WTC11 (cell line): ENCODE results near the gene NUCB2. TPM values are rescaled to one million over a fixed set of nuclear protein-coding genes. Genes with fewer than 3 reads are reported as not detected.

Experiments used
- ATAC-seq: fragments of 200-7000 bp; cut with Tn5 transposase; 2 replicates; pipeline ENCODE4 v1.10.0; 2021; ENCODE audit warnings: mild to moderate bottlenecking, moderate library complexity
- CTCF ChIA-PET: fragments of 300-600 bp; sonication (Branson Sonifier 250); formaldehyde crosslinking; loops from one replicate; lab custom pipeline; 2021; ENCODE audit warnings: antibody characterized with exemption; lab: Charles Lee
- POLR2A ChIA-PET: fragments of 350-600 bp; sonication (Branson Sonifier 250); formaldehyde crosslinking; loops from one replicate; lab custom pipeline; 2021; ENCODE audit warnings: antibody characterized with exemption; lab: Charles Lee
- DNase-seq: peaks from one replicate; pipeline ENCODE4 v3.0.0; 2021; ENCODE audit warnings: low spot score
- H3K27ac Mint-ChIP-seq: 2 replicates; pipeline ENCODE4 v1.8.0; 2021; ENCODE audit warnings: mixed read lengths
- H3K27me3 Mint-ChIP-seq: 2 replicates; pipeline ENCODE4 v1.8.0; 2021; ENCODE audit warnings: low read depth, mild to moderate bottlenecking, moderate library complexity, mixed read lengths
- H3K36me3 Mint-ChIP-seq: 2 replicates; pipeline ENCODE4 v1.8.0; 2021; ENCODE audit warnings: mixed read lengths
- H3K4me1 Mint-ChIP-seq: 2 replicates; pipeline ENCODE4 v1.8.0; 2022; ENCODE audit warnings: mixed read lengths
- H3K4me3 Mint-ChIP-seq: 2 replicates; pipeline ENCODE4 v1.8.0; 2021; ENCODE audit warnings: mild to moderate bottlenecking, moderate library complexity, mixed read lengths
- H3K9me3 Mint-ChIP-seq: 2 replicates; pipeline ENCODE4 v1.8.0; 2021; ENCODE audit warnings: mixed read lengths
- EMX1 ChIP-seq: fragments of 250-450 bp; sonication (Bioruptor Pico); IDR thresholded peaks from 2 replicates; pipeline ENCODE4 v1.8.0; 2021; ENCODE audit warnings: mild to moderate bottlenecking
- ERG ChIP-seq: fragments of 250-450 bp; sonication (Bioruptor Pico); IDR thresholded peaks from 2 replicates; pipeline ENCODE4 v1.8.0; 2021; ENCODE audit warnings: mild to moderate bottlenecking
- ESRRA ChIP-seq: sonication (generic); formaldehyde crosslinking; IDR thresholded peaks from 2 replicates; pipeline ENCODE4 v1.8.1; 2022; ENCODE audit warnings: mild to moderate bottlenecking, missing genetic modification reagents, borderline replicate concordance
- FOXJ3 ChIP-seq: sonication (generic); formaldehyde crosslinking; IDR thresholded peaks from 2 replicates; pipeline ENCODE4 v1.9.0; 2021; ENCODE audit warnings: missing genetic modification reagents, mild to moderate bottlenecking, borderline replicate concordance
- GABPB1 ChIP-seq: sonication (generic); formaldehyde crosslinking; IDR thresholded peaks from 2 replicates; pipeline ENCODE4 v1.8.1; 2023; ENCODE audit warnings: mild to moderate bottlenecking, missing genetic modification reagents
- JUN ChIP-seq: sonication (generic); formaldehyde crosslinking; IDR thresholded peaks from 2 replicates; pipeline ENCODE4 v1.8.0; 2023; ENCODE audit warnings: mild to moderate bottlenecking, missing genetic modification reagents
- NR2C2 ChIP-seq: sonication (generic); formaldehyde crosslinking; IDR thresholded peaks from 2 replicates; pipeline ENCODE4 v1.8.0; 2022; ENCODE audit warnings: mild to moderate bottlenecking, missing genetic modification reagents
- NR3C1 ChIP-seq: sonication (generic); formaldehyde crosslinking; conservative IDR thresholded peaks from 2 replicates; pipeline ENCODE4 v1.8.1; 2023; ENCODE audit warnings: low read depth, mild to moderate bottlenecking, missing genetic modification reagents
- TP53 ChIP-seq: sonication (generic); formaldehyde crosslinking; IDR thresholded peaks from 2 replicates; pipeline ENCODE4 v1.8.1; 2023; ENCODE audit warnings: mild to moderate bottlenecking, missing genetic modification reagents
- ZBTB21 ChIP-seq: sonication (generic); formaldehyde crosslinking; IDR thresholded peaks from 2 replicates; pipeline ENCODE4 v1.8.1; 2023; ENCODE audit warnings: mild to moderate bottlenecking, missing genetic modification reagents, borderline replicate concordance
- ZNF121 ChIP-seq: sonication (generic); formaldehyde crosslinking; IDR thresholded peaks from 2 replicates; pipeline ENCODE4 v1.8.0; 2023; ENCODE audit warnings: missing genetic modification reagents
- ZNF263 ChIP-seq: sonication (generic); formaldehyde crosslinking; IDR thresholded peaks from 2 replicates; pipeline ENCODE4 v1.8.1; 2022; ENCODE audit warnings: low read depth, mild to moderate bottlenecking, moderate library complexity, missing genetic modification reagents
- ZNF396 ChIP-seq: fragments of 250-450 bp; sonication (Bioruptor Pico); IDR thresholded peaks from 2 replicates; pipeline ENCODE4 v1.8.0; 2021; ENCODE audit warnings: mild to moderate bottlenecking, moderate library complexity, borderline replicate concordance
- ZNF425 ChIP-seq: fragments of 250-450 bp; sonication (Bioruptor Pico); conservative IDR thresholded peaks from 2 replicates; pipeline ENCODE4 v1.9.0; 2021; ENCODE audit warnings: mild to moderate bottlenecking
- total RNA-seq: library from RNA; stranded (reverse); gene quantifications from 3 replicates; pipeline ENCODE4 v1.2.3, GENCODE V29; 2021
- TF ChIP-seq, protein P1 (sequence below): sonication (generic); formaldehyde crosslinking; IDR thresholded peaks from 2 replicates; pipeline ENCODE4 v1.8.0; 2023; ENCODE audit warnings: missing genetic modification reagents
- TF ChIP-seq, protein P2 (sequence below): sonication (generic); formaldehyde crosslinking; IDR thresholded peaks from 2 replicates; pipeline ENCODE4 v1.8.1; 2023; ENCODE audit warnings: mild to moderate bottlenecking, missing genetic modification reagents, moderate library complexity
- TF ChIP-seq, protein P3 (sequence below): fragments of 250-450 bp; sonication (Bioruptor Pico); IDR thresholded peaks from 2 replicates; pipeline ENCODE4 v1.9.0; 2021; ENCODE audit warnings: mild to moderate bottlenecking, borderline replicate concordance
- TF ChIP-seq, protein P4 (sequence below): sonication (generic); formaldehyde crosslinking; IDR thresholded peaks from 2 replicates; pipeline ENCODE4 v1.8.0; 2022; ENCODE audit warnings: mild to moderate bottlenecking, missing genetic modification reagents

Gene NUCB2
- total RNA-seq, 1 experiment from 2014 or later, result 16.1 TPM

DNA sequence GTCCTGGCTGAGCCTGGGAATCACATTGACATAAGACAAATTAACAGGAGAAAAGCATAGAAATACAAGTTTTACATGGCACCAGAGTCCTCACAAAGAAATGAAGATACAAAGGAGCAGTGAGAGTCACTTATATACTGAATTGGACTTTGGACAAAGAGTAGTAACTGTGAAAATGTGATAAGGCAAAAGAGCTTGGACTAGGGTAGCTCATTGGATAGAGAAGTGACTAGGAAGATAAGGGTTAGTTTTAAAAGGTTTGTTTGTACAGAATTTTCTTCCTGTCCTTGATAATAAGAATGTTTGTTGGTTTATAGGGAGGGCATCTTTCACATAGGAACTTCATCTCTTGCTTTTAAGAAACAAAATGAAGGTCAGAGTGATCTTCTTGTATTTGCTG lies 17.9 kb upstream of the NUCB2 start:
- ATAC-seq (no peak), DNase-seq (no peak)
- Mint-ChIP-seq H3K27ac (no peak overlapping the region), H3K4me1 (no peaks in the 10 kb centered on the region), H3K27me3 (no peaks in the 10 kb centered on the region), H3K9me3 (no peaks in the 10 kb centered on the region), H3K4me3 (no peak overlapping the region), H3K36me3 (no peaks in the 10 kb centered on the region)
- ChIA-PET POLR2A (no interaction called here), CTCF (interaction anchor here (0.6 kb wide), 1 partner anchor 17 kb away, joined by 4 read pairs; no protein-coding TSS in a partner anchor)
- no peak for TF ChIP-seq ZNF121 (CRISPR knock-in tag)
- TF ChIP-seq ZNF425, result no peak
- no peak for TF ChIP-seq JUN (CRISPR knock-in tag)
- TF ChIP-seq, protein P1, sequence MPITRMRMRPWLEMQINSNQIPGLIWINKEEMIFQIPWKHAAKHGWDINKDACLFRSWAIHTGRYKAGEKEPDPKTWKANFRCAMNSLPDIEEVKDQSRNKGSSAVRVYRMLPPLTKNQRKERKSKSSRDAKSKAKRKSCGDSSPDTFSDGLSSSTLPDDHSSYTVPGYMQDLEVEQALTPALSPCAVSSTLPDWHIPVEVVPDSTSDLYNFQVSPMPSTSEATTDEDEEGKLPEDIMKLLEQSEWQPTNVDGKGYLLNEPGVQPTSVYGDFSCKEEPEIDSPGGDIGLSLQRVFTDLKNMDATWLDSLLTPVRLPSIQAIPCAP (CRISPR knock-in tag), result no peak
- no peak for TF ChIP-seq ERG (CRISPR knock-in tag)
- TF ChIP-seq NR2C2 (CRISPR knock-in tag), result no peak

GRCh38 chr11:17259519-17259918 lies 17.0 kb upstream of the NUCB2 start:
- ATAC-seq (no peak), DNase-seq (no peak)
- Mint-ChIP-seq H3K4me3 (no peak overlapping the region), H3K4me1 (no peaks in the 10 kb centered on the region)
- TF ChIP-seq ZNF263 (CRISPR knock-in tag) (no peak), NR2C2 (CRISPR knock-in tag) (no peak), ZNF396 (no peak), ZNF121 (CRISPR knock-in tag) (no peak), ESRRA (CRISPR knock-in tag) (no peak), FOXJ3 (no peak), ZBTB21 (CRISPR knock-in tag) (no peak), TP53 (CRISPR knock-in tag) (no peak), EMX1 (no peak), NR3C1 (no peak), GABPB1 (CRISPR knock-in tag) (no peak)
- TF ChIP-seq, protein P2, sequence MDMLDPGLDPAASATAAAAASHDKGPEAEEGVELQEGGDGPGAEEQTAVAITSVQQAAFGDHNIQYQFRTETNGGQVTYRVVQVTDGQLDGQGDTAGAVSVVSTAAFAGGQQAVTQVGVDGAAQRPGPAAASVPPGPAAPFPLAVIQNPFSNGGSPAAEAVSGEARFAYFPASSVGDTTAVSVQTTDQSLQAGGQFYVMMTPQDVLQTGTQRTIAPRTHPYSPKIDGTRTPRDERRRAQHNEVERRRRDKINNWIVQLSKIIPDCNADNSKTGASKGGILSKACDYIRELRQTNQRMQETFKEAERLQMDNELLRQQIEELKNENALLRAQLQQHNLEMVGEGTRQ (CRISPR knock-in tag), result no peak
- TF ChIP-seq, protein P3, sequence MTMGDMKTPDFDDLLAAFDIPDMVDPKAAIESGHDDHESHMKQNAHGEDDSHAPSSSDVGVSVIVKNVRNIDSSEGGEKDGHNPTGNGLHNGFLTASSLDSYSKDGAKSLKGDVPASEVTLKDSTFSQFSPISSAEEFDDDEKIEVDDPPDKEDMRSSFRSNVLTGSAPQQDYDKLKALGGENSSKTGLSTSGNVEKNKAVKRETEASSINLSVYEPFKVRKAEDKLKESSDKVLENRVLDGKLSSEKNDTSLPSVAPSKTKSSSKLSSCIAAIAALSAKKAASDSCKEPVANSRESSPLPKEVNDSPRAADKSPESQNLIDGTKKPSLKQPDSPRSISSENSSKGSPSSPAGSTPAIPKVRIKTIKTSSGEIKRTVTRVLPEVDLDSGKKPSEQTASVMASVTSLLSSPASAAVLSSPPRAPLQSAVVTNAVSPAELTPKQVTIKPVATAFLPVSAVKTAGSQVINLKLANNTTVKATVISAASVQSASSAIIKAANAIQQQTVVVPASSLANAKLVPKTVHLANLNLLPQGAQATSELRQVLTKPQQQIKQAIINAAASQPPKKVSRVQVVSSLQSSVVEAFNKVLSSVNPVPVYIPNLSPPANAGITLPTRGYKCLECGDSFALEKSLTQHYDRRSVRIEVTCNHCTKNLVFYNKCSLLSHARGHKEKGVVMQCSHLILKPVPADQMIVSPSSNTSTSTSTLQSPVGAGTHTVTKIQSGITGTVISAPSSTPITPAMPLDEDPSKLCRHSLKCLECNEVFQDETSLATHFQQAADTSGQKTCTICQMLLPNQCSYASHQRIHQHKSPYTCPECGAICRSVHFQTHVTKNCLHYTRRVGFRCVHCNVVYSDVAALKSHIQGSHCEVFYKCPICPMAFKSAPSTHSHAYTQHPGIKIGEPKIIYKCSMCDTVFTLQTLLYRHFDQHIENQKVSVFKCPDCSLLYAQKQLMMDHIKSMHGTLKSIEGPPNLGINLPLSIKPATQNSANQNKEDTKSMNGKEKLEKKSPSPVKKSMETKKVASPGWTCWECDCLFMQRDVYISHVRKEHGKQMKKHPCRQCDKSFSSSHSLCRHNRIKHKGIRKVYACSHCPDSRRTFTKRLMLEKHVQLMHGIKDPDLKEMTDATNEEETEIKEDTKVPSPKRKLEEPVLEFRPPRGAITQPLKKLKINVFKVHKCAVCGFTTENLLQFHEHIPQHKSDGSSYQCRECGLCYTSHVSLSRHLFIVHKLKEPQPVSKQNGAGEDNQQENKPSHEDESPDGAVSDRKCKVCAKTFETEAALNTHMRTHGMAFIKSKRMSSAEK (CRISPR knock-in tag), result no peak
- TF ChIP-seq, protein P4, sequence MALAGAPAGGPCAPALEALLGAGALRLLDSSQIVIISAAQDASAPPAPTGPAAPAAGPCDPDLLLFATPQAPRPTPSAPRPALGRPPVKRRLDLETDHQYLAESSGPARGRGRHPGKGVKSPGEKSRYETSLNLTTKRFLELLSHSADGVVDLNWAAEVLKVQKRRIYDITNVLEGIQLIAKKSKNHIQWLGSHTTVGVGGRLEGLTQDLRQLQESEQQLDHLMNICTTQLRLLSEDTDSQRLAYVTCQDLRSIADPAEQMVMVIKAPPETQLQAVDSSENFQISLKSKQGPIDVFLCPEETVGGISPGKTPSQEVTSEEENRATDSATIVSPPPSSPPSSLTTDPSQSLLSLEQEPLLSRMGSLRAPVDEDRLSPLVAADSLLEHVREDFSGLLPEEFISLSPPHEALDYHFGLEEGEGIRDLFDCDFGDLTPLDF (CRISPR knock-in tag), result no peak
- TF ChIP-seq, all 79 proteins: peak for 0
- POLR2A ChIA-PET, result no interaction called here
- CTCF ChIA-PET, result interaction anchor here (0.6 kb wide), 1 partner anchor 28 kb away, joined by 3 read pairs; no protein-coding TSS in a partner anchor
- Mint-ChIP-seq H3K27ac (no peak overlapping the region), H3K36me3 (no peaks in the 10 kb centered on the region), H3K27me3 (peaks cover 3% of the 10 kb centered on the region; the same call in 1 of the 2 replicates), H3K9me3 (no peaks in the 10 kb centered on the region)
